ENCODE measurements around the gene CNTNAP5.

The CNTNAP5 gene

DNA sequence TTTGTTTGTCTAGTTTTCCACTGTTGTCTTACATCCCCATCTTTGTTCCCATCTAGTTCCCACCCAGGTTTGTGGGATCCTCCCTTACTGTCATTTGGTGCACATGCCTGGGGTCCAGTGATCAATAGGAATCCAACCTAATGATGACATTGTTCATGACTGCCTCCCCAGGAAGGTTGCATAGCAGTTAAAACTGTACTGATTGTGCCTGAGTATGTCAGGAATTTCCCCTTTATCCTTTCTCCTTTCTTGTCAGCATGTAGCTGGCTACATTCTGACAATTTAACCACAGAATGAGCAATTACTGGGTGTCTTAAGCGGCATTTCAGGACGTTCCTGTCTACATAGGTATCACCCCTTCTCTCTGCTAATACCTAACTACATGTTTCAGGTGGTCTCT, 653.0 kb downstream of the CNTNAP5 start:
- DNase-seq (ENCODE audit: insufficient read length, low spot score) (no peak), FAIRE-seq (no peak)
- TF ChIP-seq POLR2A (IDR thresholded peaks at IDR 0.05; ENCODE audit: low read depth, low read length), result no peak

DNA sequence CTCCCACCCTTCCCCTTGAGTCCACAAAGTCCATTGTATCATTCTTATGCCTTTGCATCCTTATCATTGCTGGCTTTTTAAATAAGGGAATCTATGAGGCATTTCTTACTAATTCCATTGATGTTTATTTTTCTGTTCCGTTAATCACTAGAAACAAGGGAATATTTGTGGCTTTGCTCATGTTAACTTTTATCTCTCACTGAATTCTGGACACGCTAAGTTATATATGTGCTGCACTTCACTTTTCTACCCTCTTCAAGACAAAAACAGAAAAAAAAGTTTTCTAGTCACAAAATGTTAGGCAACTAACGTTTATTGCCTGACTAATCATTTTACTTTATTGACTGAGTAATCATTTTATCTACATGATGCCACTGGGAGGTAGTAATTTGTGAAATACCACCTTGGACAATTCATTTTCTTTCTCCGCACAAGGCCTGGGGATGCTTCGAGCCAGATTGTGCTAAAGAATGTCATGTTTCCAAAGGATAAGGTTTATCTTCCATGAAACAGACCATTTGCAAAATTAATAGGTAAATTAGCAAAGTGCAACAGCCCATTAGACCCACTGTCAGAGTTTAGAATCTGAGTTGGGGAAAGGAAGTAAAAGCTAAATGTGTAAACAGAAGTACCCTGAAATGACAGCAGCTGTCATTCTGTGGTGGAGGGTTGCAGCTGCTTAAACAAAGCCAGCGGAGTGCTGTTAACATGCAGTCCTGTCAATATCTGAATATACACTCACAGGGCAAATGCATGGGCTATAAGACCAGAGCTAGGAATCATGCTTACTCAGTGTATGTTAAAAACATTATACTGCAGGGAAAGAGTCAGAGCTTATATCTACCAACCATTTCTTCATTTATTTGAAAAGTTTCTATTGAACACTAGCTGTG, 658.7 kb downstream of the CNTNAP5 start:
- no peak for DNase-seq (ENCODE audit: insufficient read length, low spot score)
- no peak for TF ChIP-seq POLR2A (IDR thresholded peaks at IDR 0.05; ENCODE audit: low read depth, low read length)
- FAIRE-seq, result no peak

DNA sequence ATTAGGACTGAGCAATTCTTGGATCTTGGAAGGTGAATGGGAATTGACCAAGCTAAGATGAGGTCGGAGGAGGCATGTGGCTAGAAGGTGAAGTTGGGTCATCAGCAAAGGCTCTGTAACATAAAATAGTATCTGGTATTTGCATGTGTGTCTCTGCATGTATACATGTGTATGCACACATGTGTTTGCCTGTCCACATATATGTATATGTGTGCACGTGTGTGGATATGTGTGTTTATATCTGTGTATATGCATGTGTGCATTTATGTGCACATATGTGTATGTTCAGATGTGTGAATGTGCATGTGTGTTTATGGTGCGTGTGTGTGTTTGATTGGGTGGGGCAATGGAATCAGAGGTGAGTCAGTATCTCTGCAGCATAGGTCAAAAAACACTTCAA, 664.3 kb downstream of the CNTNAP5 start:
- DNase-seq (ENCODE audit: insufficient read length, low spot score) (no peak), FAIRE-seq (no peak)
- no peak for TF ChIP-seq POLR2A (IDR thresholded peaks at IDR 0.05; ENCODE audit: low read depth, low read length)

DNA sequence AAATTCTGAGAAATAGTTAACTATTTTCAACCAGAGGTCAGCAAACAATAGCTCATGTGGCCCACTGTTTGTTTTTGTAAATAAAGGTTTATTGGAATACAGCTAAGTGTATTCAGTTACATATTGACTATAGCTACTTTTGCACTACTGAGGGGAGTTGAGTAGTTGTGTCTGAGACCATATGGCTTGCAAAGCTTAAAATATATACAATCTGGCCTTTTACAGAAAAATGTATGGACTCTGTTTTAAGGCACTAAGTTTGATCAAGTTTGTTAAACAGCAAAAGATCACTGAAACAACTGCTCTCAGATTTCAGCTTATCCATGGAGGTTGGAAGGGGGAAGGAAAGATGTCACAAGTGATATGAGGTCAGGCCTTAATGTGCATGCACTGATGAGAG, 667.1 kb downstream of the CNTNAP5 start:
- FAIRE-seq, result no peak
- TF ChIP-seq POLR2A (IDR thresholded peaks at IDR 0.05; ENCODE audit: low read depth, low read length), result no peak
- DNase-seq (ENCODE audit: insufficient read length, low spot score), result no peak

DNA sequence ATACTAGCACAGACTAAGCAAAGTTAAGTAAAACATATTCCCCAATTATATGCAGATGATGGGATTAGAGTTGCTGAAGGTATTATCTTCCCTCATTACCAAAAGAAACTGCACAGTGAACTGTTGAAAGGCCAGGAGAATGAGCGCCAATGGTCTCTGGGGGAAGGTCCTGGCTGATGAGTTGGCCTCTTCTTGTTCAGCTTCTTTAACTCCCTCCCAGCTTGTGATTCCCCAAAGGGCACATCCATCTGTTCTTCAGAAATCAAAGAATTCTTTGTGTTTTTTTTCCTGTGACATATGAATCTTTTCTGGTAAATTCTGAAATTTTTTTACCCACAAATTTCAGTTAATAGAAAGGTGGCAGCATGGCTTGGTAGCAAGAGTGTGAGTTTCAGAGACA, 667.6 kb downstream of the CNTNAP5 start:
- FAIRE-seq (no peak), DNase-seq (ENCODE audit: insufficient read length, low spot score) (no peak)
- TF ChIP-seq POLR2A (IDR thresholded peaks at IDR 0.05; ENCODE audit: low read depth, low read length), result no peak

DNA sequence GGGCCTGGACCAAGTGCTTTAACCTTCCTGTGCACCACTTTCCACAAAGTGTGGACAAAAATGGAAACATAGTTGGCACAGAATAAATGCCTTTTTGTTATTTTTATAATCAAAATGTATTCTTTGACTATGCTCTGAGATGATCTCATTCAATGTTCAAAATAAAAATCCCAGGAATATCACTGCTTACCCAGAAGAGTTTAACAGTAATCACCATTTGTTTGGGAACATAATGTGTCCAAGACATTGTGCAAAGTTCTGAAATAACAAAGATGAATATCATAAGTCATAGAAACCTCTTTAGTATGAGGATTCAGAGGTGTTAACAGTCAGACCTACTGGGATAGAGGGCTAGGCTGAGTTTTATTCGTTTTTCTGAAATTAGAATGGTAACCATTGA, 668.1 kb downstream of the CNTNAP5 start:
- FAIRE-seq, result no peak

DNA sequence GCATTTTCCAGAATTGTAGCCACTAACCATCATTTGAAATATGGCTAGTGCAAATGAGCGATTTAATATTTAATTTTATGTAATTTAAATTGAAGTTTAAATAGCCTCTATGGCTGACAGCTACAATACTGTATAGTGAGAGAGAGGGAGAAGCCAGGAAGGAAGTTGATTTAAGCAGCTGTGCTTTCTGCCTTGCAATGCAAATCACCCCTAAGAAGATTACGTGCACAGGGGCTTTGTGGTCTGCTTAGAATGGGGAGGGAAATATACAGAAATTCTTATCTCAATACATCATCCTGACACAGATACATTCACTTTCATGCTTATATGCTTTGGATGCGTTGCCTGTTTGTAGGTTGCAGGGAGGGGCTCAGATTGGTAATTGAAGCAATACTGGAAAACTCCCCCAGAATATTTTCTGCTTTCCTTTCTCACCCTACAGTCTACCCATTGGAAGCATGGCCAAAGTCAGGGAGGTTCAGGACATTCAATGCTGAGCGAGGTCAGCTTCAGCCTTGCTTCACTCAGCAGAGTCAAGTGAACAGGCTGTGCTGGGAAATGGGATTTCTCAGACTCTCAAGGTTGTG, 674.0 kb downstream of the CNTNAP5 start:
- TF ChIP-seq POLR2A (IDR thresholded peaks at IDR 0.05; ENCODE audit: low read depth, low read length), result no peak
- no peak for DNase-seq (ENCODE audit: insufficient read length, low spot score)
- no peak for FAIRE-seq

More for the DNA sequence above, 668.1 kb downstream of the CNTNAP5 start:
- DNase-seq (ENCODE audit: insufficient read length, low spot score), result no peak
- no peak for TF ChIP-seq POLR2A (IDR thresholded peaks at IDR 0.05; ENCODE audit: low read depth, low read length)

DNA sequence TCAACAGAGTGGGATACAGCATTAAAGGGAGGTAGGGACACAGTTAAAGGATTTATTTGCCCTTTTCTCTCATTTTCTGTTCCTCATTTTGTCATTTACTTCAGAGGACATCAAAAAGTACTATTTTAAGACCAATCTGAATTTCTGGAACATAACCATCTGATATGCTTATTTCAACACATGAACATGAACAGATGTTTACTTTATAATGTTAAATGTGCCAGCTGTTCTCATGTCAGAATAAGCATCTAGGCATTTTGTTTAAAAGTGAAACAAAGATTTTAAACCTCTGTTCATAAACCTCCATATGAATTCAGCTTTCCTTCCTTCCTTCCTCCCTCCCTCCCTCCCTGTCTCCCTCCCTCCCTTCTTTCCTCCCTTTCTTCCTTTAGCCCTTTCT, 677.7 kb downstream of the CNTNAP5 start:
- TF ChIP-seq POLR2A (IDR thresholded peaks at IDR 0.05; ENCODE audit: low read depth, low read length), result no peak
- no peak for DNase-seq (ENCODE audit: insufficient read length, low spot score)
- no peak for FAIRE-seq

DNA sequence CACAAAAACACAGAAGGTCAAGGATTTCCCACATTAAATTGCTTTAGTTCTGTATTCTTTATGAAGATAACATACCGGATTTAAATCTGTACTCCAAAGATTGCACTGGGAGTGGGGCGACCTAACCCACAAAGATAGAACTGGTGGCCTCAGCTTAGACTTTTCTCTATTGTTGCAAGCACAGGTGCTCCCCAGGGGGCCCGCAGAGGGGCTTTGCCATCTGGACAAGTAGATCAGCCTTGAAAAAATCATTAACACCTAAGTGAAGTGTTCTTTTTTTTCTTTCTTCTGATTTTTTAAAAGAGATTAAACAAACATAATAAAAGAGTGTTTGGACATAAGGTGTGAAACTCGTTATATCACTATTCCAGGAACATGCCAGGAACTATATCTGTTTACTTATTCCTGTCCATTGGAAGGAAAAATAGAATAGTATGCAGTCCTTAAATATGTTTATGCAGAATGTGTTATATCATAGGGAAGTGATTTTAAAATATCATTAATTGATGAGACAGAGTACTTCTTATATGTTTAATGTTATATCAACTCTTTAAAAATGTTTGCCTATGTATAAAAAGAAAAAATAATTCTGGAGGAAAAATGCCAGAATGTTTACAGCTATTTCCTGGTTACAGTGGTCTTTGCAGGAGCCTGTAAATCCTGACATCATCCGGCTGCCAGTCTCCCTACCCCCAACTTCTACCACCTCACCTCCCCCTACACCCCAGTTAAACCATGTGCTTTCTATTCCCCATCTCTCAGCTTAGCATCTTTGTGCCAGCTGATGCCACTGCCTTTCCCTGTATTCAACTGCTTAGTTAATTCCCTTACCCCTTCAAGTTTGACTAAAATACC, 679.2 kb downstream of the CNTNAP5 start:
- no peak for DNase-seq (ENCODE audit: insufficient read length, low spot score)
- no peak for FAIRE-seq
- no peak for TF ChIP-seq POLR2A (IDR thresholded peaks at IDR 0.05; ENCODE audit: low read depth, low read length)

DNA sequence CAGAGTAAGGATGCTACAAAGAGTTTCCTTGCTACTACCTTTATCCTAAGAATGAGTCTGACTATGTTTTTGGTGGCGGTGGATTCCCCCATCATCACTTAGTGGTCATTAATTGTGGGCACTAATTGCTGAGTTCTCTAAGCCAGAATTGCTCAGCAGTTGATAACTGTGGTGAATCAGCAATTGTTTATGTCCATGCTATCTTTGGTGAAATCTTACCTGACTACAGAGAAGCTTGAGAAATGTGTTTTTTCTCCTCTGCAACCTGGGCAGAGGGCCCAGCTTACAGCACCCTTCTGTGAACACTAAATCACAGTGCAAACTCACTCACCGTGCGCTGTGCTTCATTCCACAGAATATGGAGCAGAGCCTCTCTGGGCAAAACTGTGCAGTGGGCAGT, 683.6 kb downstream of the CNTNAP5 start:
- DNase-seq (ENCODE audit: insufficient read length, low spot score) (no peak), FAIRE-seq (no peak)
- no peak for TF ChIP-seq POLR2A (IDR thresholded peaks at IDR 0.05; ENCODE audit: low read depth, low read length)

DNA sequence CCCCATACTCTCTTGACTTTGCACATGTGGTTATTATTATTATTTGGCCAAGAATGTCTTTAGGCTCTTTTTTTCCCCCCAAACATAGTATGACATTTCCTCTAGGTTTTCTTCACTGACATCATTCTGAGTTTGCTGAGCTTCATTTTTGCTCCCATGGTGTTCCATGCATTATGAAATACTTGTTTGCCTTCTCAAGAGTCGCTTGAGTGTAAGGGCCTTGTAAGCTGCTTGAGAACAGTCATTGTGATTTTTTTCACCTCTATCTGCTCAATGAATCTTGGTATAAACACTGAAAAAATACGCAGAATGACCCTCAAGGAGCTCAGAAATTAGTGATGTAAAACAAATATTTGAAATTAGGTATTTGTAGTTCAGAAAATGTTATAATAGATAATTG, 688.9 kb downstream of the CNTNAP5 start:
- TF ChIP-seq POLR2A (IDR thresholded peaks at IDR 0.05; ENCODE audit: low read depth, low read length), result no peak
- FAIRE-seq (no peak), DNase-seq (ENCODE audit: insufficient read length, low spot score) (no peak)

DNA sequence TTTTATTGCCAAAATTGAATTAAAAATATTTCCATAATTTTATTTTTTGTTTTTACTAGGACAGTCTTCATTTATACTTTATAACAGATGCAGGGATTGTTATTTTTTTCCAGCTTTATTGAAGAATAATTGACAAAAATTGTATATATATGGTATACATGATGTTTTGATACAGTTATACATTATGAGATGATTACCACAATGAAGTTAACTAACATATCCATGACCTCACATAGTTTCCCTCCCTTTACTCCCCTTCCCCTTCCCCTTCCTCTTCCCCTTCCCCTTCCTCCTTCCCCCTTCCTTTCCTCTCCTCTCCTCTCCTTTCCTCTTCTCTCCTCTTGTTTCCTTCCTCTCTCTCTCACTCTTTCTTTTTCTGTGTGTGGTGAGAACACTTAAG, 700.1 kb downstream of the CNTNAP5 start:
- no peak for DNase-seq (ENCODE audit: insufficient read length, low spot score)
- no peak for FAIRE-seq
- TF ChIP-seq POLR2A (IDR thresholded peaks at IDR 0.05; ENCODE audit: low read depth, low read length), result no peak

DNA sequence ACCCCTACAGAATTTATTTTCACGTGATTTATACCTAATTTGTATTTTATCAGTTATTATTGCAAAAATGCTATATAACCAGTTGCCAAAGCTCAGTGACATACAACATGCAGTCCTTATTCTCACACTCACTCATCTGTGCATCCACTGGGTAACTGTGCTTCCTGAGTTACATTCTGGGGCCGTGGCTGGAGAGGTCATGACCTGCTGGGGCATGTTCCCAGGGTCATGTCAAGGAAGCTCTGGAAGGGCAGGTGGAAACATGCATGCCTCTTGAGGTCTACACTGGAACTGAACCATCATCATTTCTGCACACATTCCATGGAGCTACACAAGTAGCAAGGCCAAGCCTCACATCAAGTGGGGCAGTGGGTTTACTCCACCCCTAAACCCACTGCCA, 715.5 kb downstream of the CNTNAP5 start:
- no peak for TF ChIP-seq POLR2A (IDR thresholded peaks at IDR 0.05; ENCODE audit: low read depth, low read length)
- no peak for FAIRE-seq
- no peak for DNase-seq (ENCODE audit: insufficient read length, low spot score)

DNA sequence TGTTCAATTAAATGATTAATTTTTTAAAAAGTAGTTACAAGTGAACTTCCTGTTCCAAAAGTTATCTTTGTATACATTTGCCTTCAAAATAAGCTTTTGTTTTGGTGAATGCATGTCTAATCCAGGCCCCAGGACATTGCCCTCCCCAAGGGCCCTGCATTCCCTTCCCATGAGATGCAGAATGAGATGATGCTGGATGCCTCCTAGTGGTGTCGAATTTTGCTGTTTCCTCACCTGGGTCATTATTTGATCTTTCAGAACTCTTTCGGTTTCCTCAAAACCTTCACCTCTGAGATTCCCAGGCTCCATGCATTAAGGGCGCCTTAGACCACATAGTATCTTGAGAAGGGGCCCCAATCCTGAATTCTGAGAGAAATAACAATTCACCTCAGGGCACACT, 728.8 kb downstream of the CNTNAP5 start:
- DNase-seq (ENCODE audit: insufficient read length, low spot score) (no peak), FAIRE-seq (no peak)
- no peak for TF ChIP-seq POLR2A (IDR thresholded peaks at IDR 0.05; ENCODE audit: low read depth, low read length)
